ENCODE data around the gene CCL15. TPM values are rescaled to one million over a fixed set of nuclear protein-coding genes. Genes with fewer than 3 reads are reported as not detected.

Gene CCL15
- total and polyA plus RNA-seq, 4 donors = 8.8 to 27.8 (median 11.6) TPM

- peaks cover 0 to 3% (median under 1%) of the 10 kb centered on the region in 4 donors for H3K36me3 ChIP-seq (ENCODE audit: control insufficient read depth in 4 of 4, insufficient read depth in 3 of 4, low read depth in 1 of 4, low read length in 3 of 4)
- H3K4me1 ChIP-seq (ENCODE audit: control insufficient read depth in 4 of 4, insufficient read depth in 4 of 4, low read length in 3 of 4) = peaks cover 11 to 70% (median 61%) of the 10 kb centered on the region in 4 donors
- no peaks in the 10 kb centered on the region for H3K27me3 ChIP-seq (ENCODE audit: control insufficient read depth in 4 of 4, insufficient read depth in 4 of 4, low read length in 3 of 4)
- H3K27ac ChIP-seq (ENCODE audit: low read depth in 1 of 2, low read length in 2 of 2) = peak overlapping the region; percentile 87 to 91
- H3K4me3 ChIP-seq (ENCODE audit: low read depth in 1 of 3, low read length in 3 of 3) = no peak overlapping the region
- H3K9ac ChIP-seq (ENCODE audit: low read depth in 1 of 2, low read length in 2 of 2) = no peak overlapping the region
- TF ChIP-seq MAX (IDR thresholded peaks at IDR 0.05) = no peak
- no peak for TF ChIP-seq HNF4A (conservative IDR thresholded peaks at IDR 0.05)
- no peak for TF ChIP-seq TAF1 (conservative IDR thresholded peaks at IDR 0.05)
- no peak for TF ChIP-seq GABPA (IDR thresholded peaks at IDR 0.05 in 1 of 2, conservative IDR thresholded peaks at IDR 0.05 in 1 of 2)
- no peak for TF ChIP-seq FOXA2 (IDR thresholded peaks at IDR 0.05)
- no peak for TF ChIP-seq SP1 (IDR thresholded peaks at IDR 0.05)
- TF ChIP-seq FOXA1 (IDR thresholded peaks at IDR 0.05) = no peak
- no peak for TF ChIP-seq EGR1 (IDR thresholded peaks at IDR 0.05; ENCODE audit: low read depth in 2 of 2)
- TF ChIP-seq RAD21 (IDR thresholded peaks at IDR 0.05) = no peak
- TF ChIP-seq REST (IDR thresholded peaks at IDR 0.05) = no peak
- no peak for TF ChIP-seq HNF4G (IDR thresholded peaks at IDR 0.05)
- TF ChIP-seq YY1 (IDR thresholded peaks at IDR 0.05) = no peak
- TF ChIP-seq NR2F2 (IDR thresholded peaks at IDR 0.05) = no peak
- no peak for TF ChIP-seq RXRA (IDR thresholded peaks at IDR 0.05)
- no peak for TF ChIP-seq CTCF (IDR thresholded peaks at IDR 0.05; ENCODE audit: low read depth, low read length, missing input control)
- TF ChIP-seq JUND (IDR thresholded peaks at IDR 0.05) = no peak
- no peak for TF ChIP-seq ZBTB33 (IDR thresholded peaks at IDR 0.05)
- TF ChIP-seq ATF3 (IDR thresholded peaks at IDR 0.05) = no peak
- H3K9me3 ChIP-seq (ENCODE audit: control insufficient read depth in 4 of 4, low read length in 3 of 4) = no peaks in the 10 kb centered on the region
- no peak for DNase-seq (ENCODE audit: low spot score)
- WGBS = 88% methylated on average over 1 of the region's 1 CpG
Measured at GRCh38 chr17:35972066-35972465, 29.3 kb downstream of the CCL15 start.
